Endothelial cell of umbilical vein (primary cell): ENCODE measurements around the gene USP11. TPM values are rescaled to one million over a fixed set of nuclear protein-coding genes. Genes with fewer than 3 reads are reported as not detected.

ENCODE experiments used
- BruUV-seq: library from RNA; stranded (reverse); fragments of 400-500 nt; replicated peaks from 2 replicates; lab custom pipeline; 2021; lab: Mats Ljungman, UMichigan
- CTCF ChIA-PET: fragments of 300-600, 350-600 bp; sonication (Branson Sonifier 250); formaldehyde crosslinking; loops from one replicate; lab custom pipeline; 2021; ENCODE audit warnings: antibody characterized with exemption, inconsistent platforms; lab: Charles Lee
- POLR2A ChIA-PET: fragments of 300-600, 350-600 bp; sonication (Branson Sonifier 250); formaldehyde crosslinking; loops from one replicate; lab custom pipeline; 2021; ENCODE audit warnings: antibody characterized with exemption, inconsistent platforms; lab: Charles Lee
- DNase-seq: peaks from one replicate; pipeline ENCODE4 v3.0.0-alpha.2; 2011; ENCODE audit warnings: low read depth, low spot score
- FAIRE-seq: peaks from 2 replicates; lab custom pipeline; 2011; peaks lifted over from hg19 to GRCh38; lab: Jason Lieb, UNC
- H2AFZ ChIP-seq: 2 replicates; pipeline ENCODE4 v1.6.0; 2012; ENCODE audit warnings: low read depth, low read length, control low read depth, inconsistent platforms
- H3K27ac ChIP-seq: 2 replicates; pipeline ENCODE4 v1.5.1; 2011; ENCODE audit warnings: low read depth, mild to moderate bottlenecking, control low read depth, low read length, moderate library complexity; ENCODE audit not compliant: insufficient read depth
- H3K27me3 ChIP-seq, 2 experiments: 2 replicates each; pipeline versions ENCODE4 v1.6.0 to v1.6.1; 2011; ENCODE audit warnings: low read length in 2 of 2, mixed read lengths in 1 of 2; ENCODE audit not compliant: control insufficient read depth in 2 of 2, insufficient read depth in 2 of 2
- H3K36me3 ChIP-seq, 2 experiments: 2 replicates in 1 of 2; 3 replicates in 1 of 2; pipeline ENCODE4 v1.5.1; 2011; ENCODE audit warnings: low read length in 2 of 2, mild to moderate bottlenecking in 1 of 2, moderate library complexity in 1 of 2; ENCODE audit not compliant: control insufficient read depth in 2 of 2, insufficient read depth in 2 of 2; ENCODE audit errors: extremely low read depth in 1 of 2
- H3K4me1 ChIP-seq: 3 replicates; pipeline ENCODE4 v1.5.1; 2011; ENCODE audit warnings: mild to moderate bottlenecking, low read length; ENCODE audit not compliant: control insufficient read depth, insufficient read depth; ENCODE audit errors: extremely low read depth
- H3K4me2 ChIP-seq: 2 replicates; pipeline ENCODE4 v1.6.1; 2011; ENCODE audit warnings: low read length, control low read depth, mixed read lengths; ENCODE audit not compliant: insufficient read depth
- H3K4me3 ChIP-seq, 3 experiments: fragments of 200-600 bp in 1 of 3; sonication (generic), shearing (Covaris generic) in 1 of 3; replicated peaks in 1 of 3; 2 replicates each; pipeline ENCODE4 v1.5.1; 2011 to 2016; ENCODE audit warnings: control low read depth in 3 of 3, low read length in 3 of 3, mild to moderate bottlenecking in 2 of 3, inconsistent platforms in 1 of 3, low read depth in 1 of 3, moderate library complexity in 1 of 3; ENCODE audit not compliant: insufficient read depth in 1 of 3
- H3K79me2 ChIP-seq: 2 replicates; pipeline ENCODE4 v1.6.0; 2012; ENCODE audit warnings: low read length, inconsistent platforms; ENCODE audit not compliant: control insufficient read depth, insufficient read depth
- H3K9ac ChIP-seq: replicated peaks from 2 replicates; pipeline ENCODE3; 2011; ENCODE audit warnings: low read length, control low read depth; ENCODE audit not compliant: insufficient read depth; ENCODE audit errors: extremely low read depth
- H3K9me1 ChIP-seq: replicated peaks from 3 replicates; pipeline ENCODE4 v1.6.0; 2011; ENCODE audit warnings: mild to moderate bottlenecking, low read length; ENCODE audit not compliant: control insufficient read depth, insufficient read depth; ENCODE audit errors: extremely low read depth
- H3K9me3 ChIP-seq: replicated peaks from 2 replicates; pipeline ENCODE4 v1.5.1; 2012; ENCODE audit warnings: low read length, inconsistent platforms; ENCODE audit not compliant: control insufficient read depth, insufficient read depth
- H4K20me1 ChIP-seq: replicated peaks from 2 replicates; pipeline ENCODE3; 2011; ENCODE audit warnings: mild to moderate bottlenecking, low read length; ENCODE audit not compliant: control insufficient read depth, insufficient read depth; ENCODE audit errors: extremely low read depth
- CTCF ChIP-seq, 2 donors: IDR thresholded peaks; 1 replicate in 1 of 2; 2 replicates in 1 of 2; pipeline ENCODE4 v1.5.1; 2011; ENCODE audit warnings: low read length in 2 of 2, mild to moderate bottlenecking in 2 of 2, moderate library complexity in 2 of 2, control low read depth in 1 of 2, inconsistent platforms in 1 of 2, low read depth in 1 of 2; ENCODE audit not compliant: insufficient read depth in 1 of 2; ENCODE audit errors: extremely low read depth in 1 of 2
- EZH2 ChIP-seq: IDR thresholded peaks from 2 replicates; pipeline ENCODE4 v1.6.1; 2012; ENCODE audit warnings: borderline replicate concordance, low read depth, mild to moderate bottlenecking, moderate library complexity, low read length, inconsistent platforms; ENCODE audit not compliant: severe bottlenecking
- FOS ChIP-seq: IDR thresholded peaks from 2 replicates; pipeline ENCODE4 v1.6.1; 2011; ENCODE audit warnings: mild to moderate bottlenecking, low read length, moderate library complexity, borderline replicate concordance; ENCODE audit not compliant: insufficient read depth
- GATA2 ChIP-seq: IDR thresholded peaks from 2 replicates; pipeline ENCODE4 v1.7.0; 2011; ENCODE audit warnings: low read depth, mild to moderate bottlenecking, moderate library complexity, mixed read lengths, low read length; ENCODE audit not compliant: insufficient read length, insufficient read depth
- JUN ChIP-seq: IDR thresholded peaks from 2 replicates; pipeline ENCODE4 v1.6.1; 2011; ENCODE audit warnings: borderline replicate concordance, low read depth; ENCODE audit not compliant: insufficient read length, insufficient read depth
- MYC ChIP-seq: IDR thresholded peaks from one replicate; pipeline ENCODE4 v1.6.1; 2011; ENCODE audit warnings: mild to moderate bottlenecking, low read depth, low read length
- POLR2A ChIP-seq: IDR thresholded peaks from 2 replicates; pipeline ENCODE4 v1.6.1; 2012; ENCODE audit warnings: low read depth, mild to moderate bottlenecking, control low read depth, low read length
- POLR2AphosphoS5 ChIP-seq: IDR thresholded peaks from 2 replicates; pipeline ENCODE4 v1.6.1; 2012; ENCODE audit warnings: low read depth, mild to moderate bottlenecking, control low read depth, low read length, moderate library complexity; ENCODE audit not compliant: insufficient read depth
- dilution Hi-C: fragments of 300-500 bp; cut with MboI; formaldehyde crosslinking; loops from one replicate; pipeline ENCODE4 v1.15.0; 2019; ENCODE audit warnings: low sequenced_read_pairs; ENCODE audit not compliant: extremely low pct_ligation_motif_present
- intact Hi-C: fragments of 100-400 bp; cut with micrococcal nuclease; formaldehyde crosslinking; loops from one replicate; pipeline ENCODE4 v1.10.0; 2022
- polyA plus RNA-seq, 4 experiments: library from polyadenylated mRNA; depleted of rRNA in 3 of 4; stranded (reverse) in 3 of 4; unstranded in 1 of 4; fragments of >200 nt; gene quantifications; 2 replicates each; pipeline versions ENCODE4 v1.2.1 to v1.2.3, GENCODE V29; 2011 to 2012; ENCODE audit warnings: missing spikeins in 1 of 4
- total RNA-seq: library from RNA; stranded (reverse); gene quantifications from 2 replicates; pipeline ENCODE4 v1.2.3, GENCODE V29; 2021
- TF ChIP-seq, protein P1 (sequence below): IDR thresholded peaks from 2 replicates; pipeline ENCODE4 v1.6.1; 2011; ENCODE audit not compliant: insufficient read depth, insufficient read length

Gene USP11
- total and polyA plus RNA-seq, 2 donors (not counting 3 experiments of a cell fraction or from before 2014, with no cell fraction given): 24.0 to 36.4 TPM

GRCh38 chrX:47226071-47226470 is 6.7 kb upstream of the USP11 start:
- DNase-seq: no peak
- Histone ChIP-seq H3K9me3 (no peaks in the 10 kb centered on the region), H3K4me3 (no peak overlapping the region), H3K36me3 (peaks cover 8 to 39% of the 10 kb centered on the region in 2 experiments), H3K27me3 (no peaks in the 10 kb centered on the region), H3K9me1 (no peaks in the 10 kb centered on the region), H3K79me2 (peaks cover 17% of the 10 kb centered on the region), H2AFZ (no peak overlapping the region), H3K9ac (no peak overlapping the region), H3K4me2 (no peak overlapping the region), H3K4me1 (no peaks in the 10 kb centered on the region), H4K20me1 (no peaks in the 10 kb centered on the region), H3K27ac (no peak overlapping the region)
- no TSS peak for BruUV-seq
- dilution Hi-C loops (no loop called here), intact Hi-C loops (no loop called here)
- FAIRE-seq: no peak
- TF ChIP-seq FOS (no peak), GATA2 (no peak), CTCF (IDR thresholded peaks at IDR 0.05; ENCODE audit: extremely low read depth in 1 of 2, insufficient read depth in 1 of 2, low read depth in 1 of 2, low read length in 2 of 2) (no peak), EZH2 (no peak), POLR2AphosphoS5 (no peak), MYC (no peak), JUN (no peak), POLR2A (no peak)
- TF ChIP-seq, protein P1, sequence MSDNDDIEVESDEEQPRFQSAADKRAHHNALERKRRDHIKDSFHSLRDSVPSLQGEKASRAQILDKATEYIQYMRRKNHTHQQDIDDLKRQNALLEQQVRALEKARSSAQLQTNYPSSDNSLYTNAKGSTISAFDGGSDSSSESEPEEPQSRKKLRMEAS: no peak
- ChIA-PET POLR2A (no interaction called here), CTCF (no interaction called here)
